ENCODE results near the gene LRRK1.

LRRK1 gene

DNA sequence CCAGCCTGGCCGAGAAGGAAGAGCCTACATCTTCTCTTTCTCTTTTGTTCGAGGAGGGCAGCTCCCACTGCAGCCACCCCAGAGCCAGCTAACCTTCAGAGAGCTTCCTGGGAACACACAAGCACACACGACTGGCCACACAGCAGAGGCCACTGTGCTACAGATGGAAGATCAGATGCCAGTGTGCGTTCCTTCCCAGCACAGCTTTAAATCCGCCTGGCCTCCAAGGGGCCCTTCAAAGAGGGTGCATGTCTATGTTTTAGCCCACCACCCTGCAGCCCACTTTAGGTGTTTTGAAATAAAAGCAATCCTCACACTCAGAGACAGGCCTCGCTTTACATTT is 27.2 kb upstream of the LRRK1 start:
- no peak for TF ChIP-seq CTCF (IDR thresholded peaks at IDR 0.05; ENCODE audit: insufficient read depth, missing control alignments)
- no peak for FAIRE-seq
- no peak for DNase-seq (ENCODE audit: insufficient read length, low spot score)

DNA sequence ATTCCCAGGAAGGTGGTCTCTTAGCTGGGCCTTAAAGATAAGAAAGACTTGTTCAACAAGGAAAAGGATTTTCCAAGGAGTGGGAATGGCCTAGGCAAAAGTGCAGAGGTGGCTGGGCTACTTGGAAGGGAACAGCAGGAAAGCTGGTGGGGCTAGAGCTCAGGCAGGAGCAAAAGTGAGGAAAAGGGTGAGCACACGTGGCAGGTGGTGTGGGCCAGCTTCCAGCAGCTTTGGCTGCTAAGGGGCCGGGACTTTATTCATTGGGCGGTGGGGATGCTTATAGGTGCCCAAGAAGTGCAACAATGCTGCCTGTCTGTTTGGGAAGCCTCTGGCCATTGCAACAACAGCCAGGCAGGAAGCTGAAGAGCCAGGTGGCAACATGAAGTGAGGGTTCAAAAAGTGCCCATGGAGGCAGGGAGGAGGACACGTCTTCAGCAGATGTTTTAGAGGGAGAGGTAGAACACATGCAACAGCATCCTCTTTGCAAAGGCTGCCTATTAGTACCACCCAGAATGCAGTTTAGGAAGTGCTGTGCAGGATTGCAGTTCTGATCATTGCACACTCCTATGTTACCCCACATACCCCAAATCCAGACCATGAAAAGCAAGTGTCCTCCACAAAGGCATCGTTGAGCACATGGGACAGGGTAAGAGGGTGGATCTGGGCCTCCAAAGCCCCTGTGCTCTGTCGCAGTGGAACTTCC is 25.7 kb upstream of the LRRK1 start:
- DNase-seq (ENCODE audit: insufficient read length, low spot score) (no peak), FAIRE-seq (no peak)
- TF ChIP-seq CTCF (IDR thresholded peaks at IDR 0.05; ENCODE audit: insufficient read depth, missing control alignments), result no peak

- DNase-seq (ENCODE audit: insufficient read length, low spot score), result no peak
- no peak for FAIRE-seq
- no peak for TF ChIP-seq CTCF (IDR thresholded peaks at IDR 0.05; ENCODE audit: insufficient read depth, missing control alignments)
These were observed 25.2 kb upstream of the LRRK1 start for GRCh38 chr15:100893964-100894295.

- DNase-seq (ENCODE audit: insufficient read length, low spot score), result no peak
- no peak for FAIRE-seq
These were observed 23.4 kb upstream of the LRRK1 start for GRCh38 chr15:100895721-100896120.

GRCh38 chr15:100897221-100898151 is 21.7 kb upstream of the LRRK1 start:
- FAIRE-seq (no peak), DNase-seq (ENCODE audit: insufficient read length, low spot score) (no peak)
- TF ChIP-seq CTCF (IDR thresholded peaks at IDR 0.05; ENCODE audit: insufficient read depth, missing control alignments), result no peak

More at GRCh38 chr15:100895721-100896120, 23.4 kb upstream of the LRRK1 start:
- no peak for TF ChIP-seq CTCF (IDR thresholded peaks at IDR 0.05; ENCODE audit: insufficient read depth, missing control alignments)

GRCh38 chr15:100898152-100898490 is 21.0 kb upstream of the LRRK1 start:
- no peak for DNase-seq (ENCODE audit: insufficient read length, low spot score)

More at GRCh38 chr15:100898152-100898490, 21.0 kb upstream of the LRRK1 start:
- no peak for TF ChIP-seq CTCF (IDR thresholded peaks at IDR 0.05; ENCODE audit: insufficient read depth, missing control alignments)
- no peak for FAIRE-seq
